ENCODE data around the gene CCDC141. TPM values are rescaled to one million over a fixed set of nuclear protein-coding genes. Genes with fewer than 3 reads are reported as not detected.

Gene CCDC141
- total RNA-seq, 2 experiments from 2014 or later, result 30.6 to 31.5 TPM

DNA sequence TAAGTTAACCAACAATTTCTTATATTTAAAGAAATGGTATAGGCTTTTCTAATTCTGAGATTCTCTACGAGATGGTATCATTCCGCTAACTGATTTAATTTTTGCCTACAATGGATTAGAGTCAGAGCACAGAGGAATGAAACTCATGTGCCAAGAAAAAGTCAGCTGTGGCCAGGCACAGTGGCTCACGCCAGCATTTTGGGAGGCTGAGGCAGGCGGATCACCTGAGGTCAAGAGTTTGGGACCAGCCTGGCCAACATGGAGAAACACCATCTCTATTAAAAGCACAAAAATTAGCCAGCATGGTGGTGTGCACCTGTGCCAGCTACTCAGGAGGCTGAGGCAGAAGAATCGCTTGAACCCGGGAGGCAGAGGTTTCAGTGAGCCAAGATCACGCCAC is 225.8 kb downstream of the CCDC141 start:
- Histone ChIP-seq H3K27me3 (ENCODE audit: control insufficient read depth in 1 of 2, insufficient read depth in 2 of 2, low read length in 2 of 2) (no peaks in the 10 kb centered on the region), H3K4me3 (ENCODE audit: low read length) (no peak overlapping the region), H3K9me3 (ENCODE audit: control insufficient read depth in 1 of 2, insufficient read depth in 1 of 2, low read length in 2 of 2) (no peaks in the 10 kb centered on the region), H3K4me1 (ENCODE audit: insufficient read depth, low read length) (no peaks in the 10 kb centered on the region), H3K27ac (ENCODE audit: low read depth in 1 of 2, low read length in 2 of 2) (no peak overlapping the region), H3K36me3 (ENCODE audit: insufficient read depth, low read length) (no peaks in the 10 kb centered on the region)
- DNase-seq, result no peak
- Mint-ChIP-seq H3K9me3 (peaks cover 6% of the 10 kb centered on the region), H3K4me1 (ENCODE audit: low read depth) (peaks cover 10% of the 10 kb centered on the region), H3K27me3 (no peaks in the 10 kb centered on the region), H3K36me3 (ENCODE audit: low read depth) (peaks cover 30% of the 10 kb centered on the region), H3K27ac (no peak overlapping the region), H3K4me3 (no peak overlapping the region)
- TF ChIP-seq, protein P1, sequence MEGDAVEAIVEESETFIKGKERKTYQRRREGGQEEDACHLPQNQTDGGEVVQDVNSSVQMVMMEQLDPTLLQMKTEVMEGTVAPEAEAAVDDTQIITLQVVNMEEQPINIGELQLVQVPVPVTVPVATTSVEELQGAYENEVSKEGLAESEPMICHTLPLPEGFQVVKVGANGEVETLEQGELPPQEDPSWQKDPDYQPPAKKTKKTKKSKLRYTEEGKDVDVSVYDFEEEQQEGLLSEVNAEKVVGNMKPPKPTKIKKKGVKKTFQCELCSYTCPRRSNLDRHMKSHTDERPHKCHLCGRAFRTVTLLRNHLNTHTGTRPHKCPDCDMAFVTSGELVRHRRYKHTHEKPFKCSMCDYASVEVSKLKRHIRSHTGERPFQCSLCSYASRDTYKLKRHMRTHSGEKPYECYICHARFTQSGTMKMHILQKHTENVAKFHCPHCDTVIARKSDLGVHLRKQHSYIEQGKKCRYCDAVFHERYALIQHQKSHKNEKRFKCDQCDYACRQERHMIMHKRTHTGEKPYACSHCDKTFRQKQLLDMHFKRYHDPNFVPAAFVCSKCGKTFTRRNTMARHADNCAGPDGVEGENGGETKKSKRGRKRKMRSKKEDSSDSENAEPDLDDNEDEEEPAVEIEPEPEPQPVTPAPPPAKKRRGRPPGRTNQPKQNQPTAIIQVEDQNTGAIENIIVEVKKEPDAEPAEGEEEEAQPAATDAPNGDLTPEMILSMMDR (IDR thresholded peaks at IDR 0.05), result no peak
- intact Hi-C loops (cut with DNase I, micrococcal nuclease), result no loop called here
- no peak for ATAC-seq (ENCODE audit: poor library complexity)
- CTCF ChIA-PET, result no interaction called here
- POLR2A ChIA-PET, result no interaction called here

DNA sequence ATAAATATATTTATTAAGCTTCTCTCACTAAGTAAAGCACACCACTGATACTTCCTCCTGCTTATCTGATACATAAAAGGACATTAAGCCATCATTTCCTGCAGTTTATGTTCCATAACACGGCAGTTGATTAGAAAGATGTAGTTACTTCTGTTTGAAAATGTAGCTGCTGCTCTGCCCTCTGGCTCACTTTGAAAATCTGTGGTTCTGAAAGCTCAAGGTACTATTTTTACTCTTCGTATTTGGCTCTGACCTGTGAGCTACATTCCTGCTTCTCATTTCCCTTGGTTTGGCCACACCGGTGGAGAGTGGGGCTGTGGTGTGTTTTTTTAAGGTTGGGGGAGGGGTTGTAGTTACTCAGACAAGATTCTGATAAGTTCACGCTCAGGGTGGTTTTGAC is 229.9 kb downstream of the CCDC141 start:
- ATAC-seq (ENCODE audit: poor library complexity) (no peak), DNase-seq (peak in 3 of 14 experiments; percentile 1 to 29 (median 3))
- H3K27ac ChIP-seq (ENCODE audit: low read depth in 1 of 2, low read length in 2 of 2), result no peak overlapping the region
- H3K27me3 ChIP-seq (ENCODE audit: control insufficient read depth in 1 of 2, insufficient read depth in 2 of 2, low read length in 2 of 2), result no peaks in the 10 kb centered on the region
- Mint-ChIP-seq H3K4me3 (peak overlapping the region; percentile 62), H3K9me3 (no peaks in the 10 kb centered on the region), H3K4me1 (ENCODE audit: low read depth) (peaks cover 12% of the 10 kb centered on the region), H3K27me3 (no peaks in the 10 kb centered on the region), H3K27ac (no peak overlapping the region), H3K36me3 (ENCODE audit: low read depth) (peaks cover 6% of the 10 kb centered on the region)
- TF ChIP-seq, protein P1 (IDR thresholded peaks at IDR 0.05), result no peak
- no peaks in the 10 kb centered on the region for H3K36me3 ChIP-seq (ENCODE audit: insufficient read depth, low read length)
- H3K4me3 ChIP-seq (ENCODE audit: low read length), result no peak overlapping the region
- H3K9me3 ChIP-seq (ENCODE audit: control insufficient read depth in 1 of 2, insufficient read depth in 1 of 2, low read length in 2 of 2), result no peaks in the 10 kb centered on the region
- ChIA-PET CTCF (no interaction called here), POLR2A (interaction anchor here (1.1 to 1.6 kb wide), 2 partner anchors 8 to 10 kb away, joined by 3 to 5 read pairs; no protein-coding TSS in a partner anchor)
- H3K4me1 ChIP-seq (ENCODE audit: insufficient read depth, low read length), result no peaks in the 10 kb centered on the region
- intact Hi-C loops (cut with DNase I, micrococcal nuclease), result no loop called here

DNA sequence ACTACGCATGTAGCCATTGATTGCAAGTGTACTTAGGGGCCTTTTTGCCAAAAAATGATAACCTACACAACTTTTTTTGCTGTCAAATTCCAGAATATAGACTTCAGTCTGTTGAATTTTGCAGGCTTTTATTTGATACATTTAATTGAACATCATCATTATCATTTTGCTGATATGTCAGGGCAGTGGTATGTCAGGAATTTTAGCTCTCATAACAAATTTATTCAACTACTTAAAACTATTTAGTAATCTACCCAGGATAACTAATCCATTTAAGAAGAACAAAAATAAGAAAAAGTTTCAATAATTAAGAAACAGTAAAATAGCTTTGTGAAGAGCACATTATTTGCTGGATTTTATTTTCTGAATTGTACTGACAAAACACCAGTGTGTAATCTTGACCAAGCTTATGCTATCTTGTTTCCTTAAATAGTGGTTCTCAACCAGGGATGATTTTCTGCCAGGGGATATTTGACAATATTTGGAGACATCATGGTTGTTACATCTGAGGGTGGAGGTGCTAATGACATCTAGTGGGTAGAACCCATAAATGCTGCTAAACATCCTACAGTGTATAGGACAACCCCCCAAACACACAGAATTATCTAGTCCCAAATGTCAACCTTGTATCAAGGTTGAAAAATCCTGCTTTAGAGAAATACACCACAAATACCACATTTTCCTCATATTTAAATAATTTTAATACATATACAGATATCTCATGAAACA is 230.6 kb downstream of the CCDC141 start:
- Histone ChIP-seq H3K9me3 (ENCODE audit: control insufficient read depth in 1 of 2, insufficient read depth in 1 of 2, low read length in 2 of 2) (no peaks in the 10 kb centered on the region), H3K27ac (ENCODE audit: low read depth in 1 of 2, low read length in 2 of 2) (no peak overlapping the region), H3K4me3 (ENCODE audit: low read length) (no peak overlapping the region), H3K36me3 (ENCODE audit: insufficient read depth, low read length) (no peaks in the 10 kb centered on the region), H3K4me1 (ENCODE audit: insufficient read depth, low read length) (no peaks in the 10 kb centered on the region), H3K27me3 (ENCODE audit: control insufficient read depth in 1 of 2, insufficient read depth in 2 of 2, low read length in 2 of 2) (no peaks in the 10 kb centered on the region)
- Mint-ChIP-seq H3K4me3 (no peak overlapping the region), H3K9me3 (no peaks in the 10 kb centered on the region), H3K27ac (no peak overlapping the region), H3K27me3 (no peaks in the 10 kb centered on the region), H3K4me1 (ENCODE audit: low read depth) (peaks cover 12% of the 10 kb centered on the region), H3K36me3 (ENCODE audit: low read depth) (peaks cover 6% of the 10 kb centered on the region)
- ChIA-PET CTCF (no interaction called here), POLR2A (interaction anchor here (1.1 to 1.6 kb wide), 2 partner anchors 8 to 10 kb away, joined by 3 to 5 read pairs; no protein-coding TSS in a partner anchor)
- intact Hi-C loops (cut with DNase I, micrococcal nuclease), result no loop called here
- DNase-seq (no peak), ATAC-seq (ENCODE audit: poor library complexity) (no peak)
- TF ChIP-seq, protein P1 (IDR thresholded peaks at IDR 0.05), result no peak
